A673 (cell line): ENCODE measurements around the gene CRB2. TPM values are rescaled to one million over a fixed set of nuclear protein-coding genes. Genes with fewer than 3 reads are reported as not detected.

Source experiments
- BruUV-seq: library from RNA; stranded (reverse); fragments of 400-500 nt; replicated peaks from 2 replicates; lab custom pipeline; 2021; lab: Mats Ljungman, UMichigan
- CTCF ChIA-PET: fragments of 300-600 bp; sonication (Branson Sonifier 250); formaldehyde crosslinking; loops from one replicate; lab custom pipeline; 2022; ENCODE audit warnings: antibody characterized with exemption; lab: Charles Lee
- POLR2A ChIA-PET: fragments of 300-600 bp; sonication (Branson Sonifier 250); formaldehyde crosslinking; loops from one replicate; lab custom pipeline; 2022; ENCODE audit warnings: antibody characterized with exemption; ENCODE audit not compliant: low non-redundant PET; lab: Charles Lee
- DNase-seq: peaks from one replicate; pipeline ENCODE4 v3.0.0-alpha.2; 2015; ENCODE audit warnings: low spot score
- H3K27ac ChIP-seq: fragments of 200-600 bp; sonication (generic); 2 replicates; pipeline ENCODE4 v1.5.1; 2016; ENCODE audit warnings: mixed run types, low read depth, mild to moderate bottlenecking, mixed read lengths, antibody characterized with exemption, low read length; ENCODE audit not compliant: poor library complexity, severe bottlenecking
- H3K27me3 ChIP-seq: fragments of 200-600 bp; sonication (generic); replicated peaks from 2 replicates; pipeline ENCODE4 v1.6.1; 2017; ENCODE audit warnings: mixed run types, low read depth, mild to moderate bottlenecking, mixed read lengths, antibody characterized with exemption, low read length; ENCODE audit not compliant: insufficient read depth, poor library complexity
- H3K36me3 ChIP-seq: fragments of 200-600 bp; sonication (generic); 2 replicates; pipeline ENCODE4 v1.6.1; 2016; ENCODE audit warnings: mixed run types, mild to moderate bottlenecking, mixed read lengths, antibody characterized with exemption, low read length; ENCODE audit not compliant: insufficient read depth, poor library complexity, severe bottlenecking
- H3K4me1 ChIP-seq: fragments of 200-600 bp; sonication (generic); 2 replicates; pipeline ENCODE4 v1.6.1; 2017; ENCODE audit warnings: mixed run types, mild to moderate bottlenecking, mixed read lengths, antibody characterized with exemption, low read length; ENCODE audit not compliant: insufficient read depth, poor library complexity, severe bottlenecking
- H3K4me3 ChIP-seq: fragments of 200-600 bp; sonication (generic); 2 replicates; pipeline ENCODE4 v1.5.1; 2016; ENCODE audit warnings: low read depth, mixed run types, mild to moderate bottlenecking, mixed read lengths, low read length; ENCODE audit not compliant: poor library complexity, severe bottlenecking
- H3K9me3 ChIP-seq: fragments of 200-600 bp; sonication (generic); 2 replicates; pipeline ENCODE4 v1.6.1; 2016; ENCODE audit warnings: mixed run types, low read depth, mild to moderate bottlenecking, mixed read lengths, antibody characterized with exemption, low read length; ENCODE audit not compliant: poor library complexity, severe bottlenecking
- EZH2 ChIP-seq: fragments of 200-600 bp; sonication (generic); IDR thresholded peaks from 2 replicates; pipeline ENCODE4 v1.6.1; 2017; ENCODE audit warnings: borderline replicate concordance, low read depth, mild to moderate bottlenecking, mixed read lengths, antibody characterized with exemption, low read length; ENCODE audit not compliant: poor library complexity, severe bottlenecking
- intact Hi-C: fragments of 100-400 bp; cut with micrococcal nuclease; formaldehyde crosslinking; loops from one replicate; pipeline ENCODE4 v1.10.0; 2022; ENCODE audit not compliant: unreplicated experiment
- total RNA-seq: library from RNA; stranded (reverse); gene quantifications from 2 replicates; pipeline ENCODE4 v1.2.3, GENCODE V29; 2021
- TF ChIP-seq, protein P1 (sequence below): fragments of 300-800, 200-600 bp; sonication (generic); conservative IDR thresholded peaks from 2 replicates; pipeline ENCODE4 v1.5.1; 2017; ENCODE audit warnings: low read depth, mild to moderate bottlenecking, antibody characterized with exemption, low read length, moderate library complexity, mixed read lengths

The CRB2 gene
- total RNA-seq, 1 experiment from 2014 or later, result 0.47 TPM

DNA sequence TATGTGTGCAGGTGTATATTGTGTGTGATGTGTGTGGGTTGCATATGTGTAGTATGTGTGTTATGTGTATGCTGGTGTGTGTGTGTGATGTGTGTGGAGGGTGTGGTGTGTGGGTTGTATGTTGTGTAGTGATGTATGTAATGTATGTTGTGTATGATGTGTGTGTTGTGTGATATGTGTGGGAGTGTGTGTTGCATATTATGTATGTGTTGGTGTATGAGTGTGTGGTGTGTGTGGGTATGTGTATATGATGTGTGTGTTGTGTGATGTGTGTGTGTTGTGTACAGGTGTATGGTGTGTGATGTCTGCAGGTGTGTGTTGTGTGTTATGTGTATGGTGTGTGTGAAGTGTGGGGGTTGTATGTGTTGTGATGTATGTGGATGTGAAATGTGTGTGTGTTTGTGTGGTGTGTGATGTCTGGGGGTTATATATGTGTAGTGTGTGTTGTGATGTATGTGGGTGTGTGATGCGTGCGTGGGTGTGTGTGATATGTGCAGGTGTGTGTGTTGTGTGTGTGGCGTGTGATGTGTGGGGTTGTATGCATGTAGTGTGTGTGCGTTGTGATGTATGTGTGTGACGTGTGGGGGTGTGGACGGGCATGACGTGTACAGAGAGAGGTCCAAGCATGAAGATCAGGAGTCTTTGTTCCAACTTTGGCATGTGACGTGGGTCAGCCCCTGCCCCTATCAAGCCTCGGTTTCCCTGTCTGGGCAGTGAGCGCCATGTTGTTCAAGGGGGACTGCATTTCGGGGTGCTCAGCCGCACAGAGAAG, 8.5 kb upstream of the CRB2 start:
- peak overlapping the region; percentile 38 for H3K27ac ChIP-seq
- BruUV-seq, result no TSS peak
- intact Hi-C loops, result loop anchor here (2.0 to 5.0 kb wide), 3 partner anchors 355 to 883 kb away; partner anchors contain the start of gene PDCL
- no peaks in the 10 kb centered on the region for H3K27me3 ChIP-seq
- TF ChIP-seq, protein P1, sequence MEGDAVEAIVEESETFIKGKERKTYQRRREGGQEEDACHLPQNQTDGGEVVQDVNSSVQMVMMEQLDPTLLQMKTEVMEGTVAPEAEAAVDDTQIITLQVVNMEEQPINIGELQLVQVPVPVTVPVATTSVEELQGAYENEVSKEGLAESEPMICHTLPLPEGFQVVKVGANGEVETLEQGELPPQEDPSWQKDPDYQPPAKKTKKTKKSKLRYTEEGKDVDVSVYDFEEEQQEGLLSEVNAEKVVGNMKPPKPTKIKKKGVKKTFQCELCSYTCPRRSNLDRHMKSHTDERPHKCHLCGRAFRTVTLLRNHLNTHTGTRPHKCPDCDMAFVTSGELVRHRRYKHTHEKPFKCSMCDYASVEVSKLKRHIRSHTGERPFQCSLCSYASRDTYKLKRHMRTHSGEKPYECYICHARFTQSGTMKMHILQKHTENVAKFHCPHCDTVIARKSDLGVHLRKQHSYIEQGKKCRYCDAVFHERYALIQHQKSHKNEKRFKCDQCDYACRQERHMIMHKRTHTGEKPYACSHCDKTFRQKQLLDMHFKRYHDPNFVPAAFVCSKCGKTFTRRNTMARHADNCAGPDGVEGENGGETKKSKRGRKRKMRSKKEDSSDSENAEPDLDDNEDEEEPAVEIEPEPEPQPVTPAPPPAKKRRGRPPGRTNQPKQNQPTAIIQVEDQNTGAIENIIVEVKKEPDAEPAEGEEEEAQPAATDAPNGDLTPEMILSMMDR, result no peak
- no peak for TF ChIP-seq EZH2
- peaks cover 60% of the 10 kb centered on the region for H3K4me1 ChIP-seq
- H3K9me3 ChIP-seq, result no peaks in the 10 kb centered on the region
- CTCF ChIA-PET, result no interaction called here
- H3K4me3 ChIP-seq, result no peak overlapping the region
- POLR2A ChIA-PET, result no interaction called here
- DNase-seq, result no peak
- no peaks in the 10 kb centered on the region for H3K36me3 ChIP-seq

DNA sequence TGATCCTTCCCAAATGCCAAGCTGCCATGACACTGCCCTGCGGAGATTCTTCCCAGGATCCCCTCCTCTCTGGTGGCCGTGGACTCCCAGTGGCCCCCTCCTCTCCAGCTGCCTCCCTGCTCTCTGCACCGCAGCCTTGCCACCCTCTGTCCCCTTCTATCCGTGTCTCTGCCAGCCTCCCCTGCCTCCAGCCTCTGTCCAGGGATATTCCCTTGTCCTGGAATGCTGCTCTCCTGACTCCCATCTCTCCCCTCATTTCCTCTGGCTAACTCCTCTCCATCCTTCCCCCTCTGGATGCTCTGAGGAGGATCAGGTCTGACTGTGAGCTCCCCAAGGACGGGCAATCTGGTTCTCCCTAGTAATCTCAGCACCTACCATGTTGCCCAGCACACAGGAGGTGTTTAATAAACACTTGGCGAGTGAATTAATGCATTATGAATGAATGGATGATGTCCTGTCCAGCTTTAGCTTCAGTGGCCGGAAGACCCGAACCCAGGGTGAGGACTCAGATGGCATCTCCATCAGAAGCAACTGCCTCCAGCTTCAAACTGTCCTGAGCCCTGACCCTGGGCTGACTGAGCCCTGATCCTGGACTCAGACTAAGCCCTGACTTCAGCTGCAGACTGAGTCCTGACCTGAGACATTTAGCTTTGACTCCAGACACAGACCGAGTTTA, 7.5 kb upstream of the CRB2 start:
- no peaks in the 10 kb centered on the region for H3K9me3 ChIP-seq
- intact Hi-C loops, result loop anchor here (2.0 to 5.0 kb wide), 3 partner anchors 356 to 884 kb away; partner anchors contain the start of gene PDCL
- no peaks in the 10 kb centered on the region for H3K27me3 ChIP-seq
- H3K4me1 ChIP-seq, result peaks cover 53% of the 10 kb centered on the region
- POLR2A ChIA-PET, result interaction anchor here (0.6 kb wide), 1 partner anchor 345 kb away, joined by 4 read pairs; no protein-coding TSS in a partner anchor
- no peak overlapping the region for H3K4me3 ChIP-seq
- no peaks in the 10 kb centered on the region for H3K36me3 ChIP-seq
- H3K27ac ChIP-seq, result peak overlapping the region; percentile 48
- DNase-seq, result no peak
- CTCF ChIA-PET, result no interaction called here
- TF ChIP-seq, protein P1, result no peak
- no peak for TF ChIP-seq EZH2
- BruUV-seq, result no TSS peak

DNA sequence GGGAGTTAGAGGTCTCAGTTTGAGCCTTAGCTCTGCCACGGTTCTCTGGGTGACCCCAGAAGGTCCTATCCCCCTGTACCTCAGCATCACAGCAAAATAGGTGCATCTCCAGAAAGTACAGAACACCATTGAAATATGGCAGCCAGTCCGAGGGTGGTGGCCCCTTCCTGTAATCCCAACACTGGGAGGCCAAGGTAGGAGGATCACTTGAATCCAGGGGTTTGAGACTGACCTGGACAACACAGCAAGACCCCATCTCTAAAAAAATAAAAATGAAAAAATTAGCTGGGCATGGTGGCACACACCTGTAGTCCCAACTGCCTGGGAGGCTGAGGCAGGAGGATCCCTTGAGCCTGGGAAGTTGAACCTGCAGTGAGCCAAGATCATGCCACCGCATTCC, 7.0 kb upstream of the CRB2 start:
- CTCF ChIA-PET, result interaction anchor here (1.2 kb wide), 1 partner anchor 358 kb away, joined by 9 read pairs; no protein-coding TSS in a partner anchor
- peaks cover 47% of the 10 kb centered on the region for H3K4me1 ChIP-seq
- H3K9me3 ChIP-seq, result no peaks in the 10 kb centered on the region
- DNase-seq, result no peak
- TF ChIP-seq EZH2, result no peak
- TF ChIP-seq, protein P1, result no peak
- H3K4me3 ChIP-seq, result no peak overlapping the region
- intact Hi-C loops, result loop anchor here (1.0 to 5.0 kb wide), 4 partner anchors 267 to 884 kb away; partner anchors contain the start of gene PDCL
- H3K27me3 ChIP-seq, result no peaks in the 10 kb centered on the region
- POLR2A ChIA-PET, result interaction anchor here (0.6 kb wide), 1 partner anchor 345 kb away, joined by 4 read pairs; no protein-coding TSS in a partner anchor
- BruUV-seq, result no TSS peak
- no peaks in the 10 kb centered on the region for H3K36me3 ChIP-seq
- peak overlapping the region; percentile 48 for H3K27ac ChIP-seq
